HepG2 (cell line): ENCODE data around the gene AJUBA. TPM values are rescaled to one million over a fixed set of nuclear protein-coding genes. Genes with fewer than 3 reads are reported as not detected.

Experiments
- ATAC-seq: fragments of 200-7000 bp; cut with Tn5 transposase; 3 replicates; pipeline ENCODE4 v1.9.1; 2020; ENCODE audit warnings: mild to moderate bottlenecking, moderate library complexity
- BruUV-seq: library from RNA; stranded (reverse); fragments of 400-500 nt; replicated peaks from 2 replicates; lab custom pipeline; 2021; lab: Mats Ljungman, UMichigan
- CTCF ChIA-PET: fragments of 300-600 bp; formaldehyde crosslinking; extraction: SDS; loops from one replicate; lab custom pipeline; 2021; ENCODE audit warnings: low total read pairs, inconsistent platforms, low intra/inter-chr PET ratio; lab: Yijun Ruan, JAX
- POLR2A ChIA-PET: fragments of 350-600 bp; sonication (Branson Sonifier 250); formaldehyde crosslinking; loops from one replicate; lab custom pipeline; 2020; ENCODE audit warnings: antibody characterized with exemption, inconsistent platforms; lab: Yijun Ruan, JAX
- DNase-seq: peaks from one replicate; pipeline ENCODE4 v3.0.0-alpha.2; 2015; ENCODE audit warnings: low spot score
- FAIRE-seq: peaks from 3 replicates; lab custom pipeline; 2011; peaks lifted over from hg19 to GRCh38; lab: Jason Lieb, UNC
- H2AFZ ChIP-seq: one replicate; pipeline ENCODE4 v1.6.1; 2011; ENCODE audit warnings: low read length, inconsistent platforms
- H3K27ac ChIP-seq: fragments of 300-600 bp; 3 replicates; pipeline ENCODE4 v1.8.0; 2011; ENCODE audit warnings: mixed run types, mild to moderate bottlenecking, mixed read lengths, low read length, inconsistent platforms; ENCODE audit not compliant: insufficient read depth; ENCODE audit errors: extremely low read length
- H3K27me3 ChIP-seq, 2 experiments: fragments of 200-600 bp in 1 of 2; 2 replicates in 1 of 2; 3 replicates in 1 of 2; pipeline versions ENCODE4 v1.6.0 to v1.8.0; 2011; ENCODE audit warnings: low read length in 2 of 2, mild to moderate bottlenecking in 2 of 2, moderate library complexity in 2 of 2, inconsistent platforms in 1 of 2; ENCODE audit not compliant: insufficient read depth in 2 of 2, control insufficient read depth in 1 of 2
- H3K36me3 ChIP-seq, 2 experiments: fragments of 200-600 bp in 1 of 2; replicated peaks in 1 of 2; 2 replicates in 1 of 2; 3 replicates in 1 of 2; pipeline versions ENCODE4 v1.5.1 to v1.8.0; 2011; ENCODE audit warnings: low read length in 2 of 2, inconsistent platforms in 1 of 2; ENCODE audit not compliant: insufficient read depth in 2 of 2, control insufficient read depth in 1 of 2
- H3K4me1 ChIP-seq: 2 replicates; pipeline ENCODE4 v1.5.1; 2012; ENCODE audit warnings: low read length, inconsistent platforms; ENCODE audit not compliant: insufficient read depth
- H3K4me2 ChIP-seq: 2 replicates; pipeline ENCODE4 v1.6.0; 2011; ENCODE audit warnings: low read depth, low read length, inconsistent platforms
- H3K4me3 ChIP-seq, 3 experiments: fragments of 200-600 bp in 1 of 3; sonication (generic), shearing (Covaris generic) in 1 of 3; replicated peaks in 1 of 3; 2 replicates each; pipeline ENCODE4 v1.5.1; 2011 to 2016; ENCODE audit warnings: low read length in 3 of 3, inconsistent platforms in 2 of 3, low read depth in 2 of 3, mild to moderate bottlenecking in 2 of 3, control low read depth in 1 of 3, mixed read lengths in 1 of 3; ENCODE audit not compliant: insufficient read depth in 1 of 3
- H3K79me2 ChIP-seq: one replicate; pipeline ENCODE4 v1.6.1; 2011; ENCODE audit warnings: low read length, inconsistent platforms; ENCODE audit not compliant: insufficient read depth
- H3K9ac ChIP-seq: 2 replicates; pipeline ENCODE4 v1.6.0; 2011; ENCODE audit warnings: mild to moderate bottlenecking, low read depth, low read length, inconsistent platforms; ENCODE audit not compliant: insufficient read depth
- H3K9me3 ChIP-seq: 2 replicates; pipeline ENCODE4 v1.5.1; 2012; ENCODE audit warnings: mild to moderate bottlenecking, low read length
- H4K20me1 ChIP-seq: 2 replicates; pipeline ENCODE4 v1.6.0; 2011; ENCODE audit warnings: inconsistent platforms, mild to moderate bottlenecking, low read length, moderate library complexity; ENCODE audit not compliant: insufficient read depth
- ADNP ChIP-seq: sonication (generic); formaldehyde crosslinking; IDR thresholded peaks from 2 replicates; pipeline ENCODE4 v1.4.0; 2020; ENCODE audit warnings: missing genetic modification reagents
- CENPBD1 ChIP-seq: sonication (generic); formaldehyde crosslinking; IDR thresholded peaks from 2 replicates; pipeline ENCODE4 v1.8.0; 2022; ENCODE audit warnings: missing genetic modification reagents, low read depth, mild to moderate bottlenecking, borderline replicate concordance
- FOXO4 ChIP-seq: sonication (generic); formaldehyde crosslinking; conservative IDR thresholded peaks from 2 replicates; pipeline ENCODE4 v1.8.1; 2023; ENCODE audit warnings: missing genetic modification reagents
- HNF1B ChIP-seq: sonication (generic); formaldehyde crosslinking; IDR thresholded peaks from 2 replicates; pipeline ENCODE4 v1.5.1; 2020; ENCODE audit warnings: mild to moderate bottlenecking, moderate library complexity, missing genetic modification reagents
- KLF12 ChIP-seq: sonication (generic); formaldehyde crosslinking; IDR thresholded peaks from 2 replicates; pipeline ENCODE4 v1.4.0; 2020; ENCODE audit warnings: missing genetic modification reagents, borderline replicate concordance
- PCBP2 ChIP-seq: fragments of 200-400 bp; formaldehyde crosslinking; optimal IDR thresholded peaks from 2 replicates; pipeline ENCODE3; 2018; ENCODE audit warnings: low read length, low read depth; ENCODE audit not compliant: poor library complexity, severe bottlenecking
- POLR2AphosphoS5 ChIP-seq: IDR thresholded peaks from 2 replicates; pipeline ENCODE4 v1.6.1; 2012; ENCODE audit warnings: low read depth, low read length
- RBM22 ChIP-seq: fragments of 200-400 bp; formaldehyde crosslinking; optimal IDR thresholded peaks from 2 replicates; pipeline ENCODE3; 2017; ENCODE audit warnings: mild to moderate bottlenecking, low read length, moderate library complexity
- TCF7L2 ChIP-seq: IDR thresholded peaks from 2 replicates; pipeline ENCODE4 v1.6.1; 2011; ENCODE audit warnings: mild to moderate bottlenecking, low read depth, low read length, moderate library complexity
- ZBTB7B ChIP-seq: sonication (generic); formaldehyde crosslinking; IDR thresholded peaks from 2 replicates; pipeline ENCODE4 v1.4.0; 2020; ENCODE audit warnings: missing genetic modification reagents
- ZFY ChIP-seq: sonication (generic); formaldehyde crosslinking; IDR thresholded peaks from 2 replicates; pipeline ENCODE4 v1.4.0; 2020; ENCODE audit warnings: missing genetic modification reagents
- ZMYM2 ChIP-seq: sonication (generic); formaldehyde crosslinking; IDR thresholded peaks from 2 replicates; pipeline ENCODE4 v1.8.0; 2022; ENCODE audit warnings: mild to moderate bottlenecking, missing genetic modification reagents
- ZNF569 ChIP-seq: sonication (generic); formaldehyde crosslinking; IDR thresholded peaks from 2 replicates; pipeline ENCODE4 v1.5.0; 2020; ENCODE audit warnings: mild to moderate bottlenecking, missing genetic modification reagents, moderate library complexity, borderline replicate concordance
- ZNF75D ChIP-seq: sonication (generic); formaldehyde crosslinking; IDR thresholded peaks from 2 replicates; pipeline ENCODE4 v1.8.1; 2023; ENCODE audit warnings: missing genetic modification reagents, mild to moderate bottlenecking, borderline replicate concordance
- ZNF772 ChIP-seq: sonication (generic); formaldehyde crosslinking; IDR thresholded peaks from 2 replicates; pipeline ENCODE4 v1.5.0; 2020; ENCODE audit warnings: mild to moderate bottlenecking, missing genetic modification reagents
- ZNF850 ChIP-seq: sonication (generic); formaldehyde crosslinking; conservative IDR thresholded peaks from 2 replicates; pipeline ENCODE4 v1.9.0; 2021; ENCODE audit warnings: mild to moderate bottlenecking, missing genetic modification reagents
- WGBS: methylation state at CpG from one replicate; pipeline ENCODE4 v1.1.6; 2017; ENCODE audit warnings: low lambda C conversion rate; 5-methylcytosine and 5-hydroxymethylcytosine counted together
- in situ Hi-C: cut with HindIII; loops from 2 replicates; pipeline ENCODE4 v1.10.0; 2017; ENCODE audit warnings: low pct_unique_long_range_greater_than_20kb; ENCODE audit not compliant: extremely low pct_ligation_motif_present
- intact Hi-C: fragments of 100-400 bp; cut with micrococcal nuclease; formaldehyde crosslinking; loops from one replicate; pipeline ENCODE4 v1.10.0; 2022; ENCODE audit not compliant: unreplicated experiment
- polyA plus RNA-seq, 8 experiments: library from polyadenylated mRNA; depleted of rRNA in 3 of 8; stranded (reverse) in 7 of 8; unstranded in 1 of 8; fragments of >200 nt; fragmentation: Illumina TruSeq in 4 of 8; extraction: Trizol in 4 of 8; gene quantifications; 2 replicates each; pipeline versions ENCODE4 v1.2.1 to v1.2.3, GENCODE V29; 2011 to 2016; ENCODE audit warnings: low read depth in 4 of 8, missing spikeins in 1 of 8, mixed read lengths in 1 of 8; ENCODE audit not compliant: insufficient read depth in 1 of 8
- total RNA-seq, 5 experiments: library from RNA; depleted of rRNA; stranded (reverse); fragments of >200 nt; fragmentation: Illumina TruSeq; extraction: Trizol; gene quantifications; 2 replicates each; pipeline ENCODE4 v1.2.3, GENCODE V29; 2016; ENCODE audit warnings: low read depth in 1 of 5

Gene AJUBA
- total and polyA plus RNA-seq, 2 of the 13 experiments (the other 11 are each of a cell fraction or from before 2014, with no cell fraction given): 157 to 241 TPM

GRCh38 chr14:23023022-23023794, 40.9 kb upstream of the AJUBA start (continued):
- peak; percentile 28 for TF ChIP-seq PCBP2

- Histone ChIP-seq H3K4me1 (peaks cover 17% of the 10 kb centered on the region), H3K9ac (no peak overlapping the region), H3K9me3 (no peaks in the 10 kb centered on the region), H4K20me1 (0 out of 2 replicates have a peak, but pooled peaks cover 6% of the 10 kb centered on the region), H2AFZ (no peak overlapping the region), H3K36me3 (peaks cover 12 to 20% of the 10 kb centered on the region in 2 experiments), H3K4me2 (no peak overlapping the region), H3K27ac (no peak overlapping the region), H3K79me2 (no peaks in the 10 kb centered on the region), H3K4me3 (no peak overlapping the region), H3K27me3 (no peaks in the 10 kb centered on the region)
- no TSS peak for BruUV-seq
- in situ Hi-C loops: no loop called here
- ATAC-seq (no peak), DNase-seq (no peak), FAIRE-seq (no peak)
- ChIA-PET CTCF (no interaction called here), POLR2A (interaction anchor here (1.0 to 15.1 kb wide), 5 partner anchors 9 to 27 kb away, joined by 3 to 203 read pairs (median 4); no protein-coding TSS in a partner anchor)
- WGBS: 93% methylated on average over 7 of the region's 7 CpGs
- intact Hi-C loops: no loop called here
- TF ChIP-seq ZNF569 (CRISPR knock-in tag) (no peak), ZNF772 (CRISPR knock-in tag) (no peak), POLR2AphosphoS5 (0 out of 2 replicates have a peak, but pooled peaks have one; percentile 30), TCF7L2 (0 out of 2 replicates have a peak, but pooled peaks have one; percentile 12), ZMYM2 (CRISPR knock-in tag) (no peak), CENPBD1 (CRISPR knock-in tag) (no peak), FOXO4 (0 out of 2 replicates have a peak, but pooled peaks have one; percentile 76), ADNP (CRISPR knock-in tag) (no peak), ZFY (CRISPR knock-in tag) (no peak), ZNF75D (CRISPR knock-in tag) (no peak), ZBTB7B (CRISPR knock-in tag) (no peak), HNF1B (CRISPR knock-in tag) (no peak), KLF12 (CRISPR knock-in tag) (no peak), RBM22 (peak; percentile 82), ZNF850 (no peak)
Measured at GRCh38 chr14:23021889-23022442, 39.6 kb upstream of the AJUBA start.
